CD4-positive, alpha-beta T cell treated with Interleukin-2 at 100 ng/mL for 4 hours (primary cell): ENCODE data around the gene HUS1B.
"Not testable (repeated sequence)": the region's sequence is repeated elsewhere in the genome, so short reads cannot be mapped to it uniquely, and the experiment has no call there.

Experiments
- DNase-seq: peaks from one replicate; pipeline ENCODE4 v3.0.0-alpha.2; 2020; ENCODE audit warnings: low spot score

The HUS1B gene

DNA sequence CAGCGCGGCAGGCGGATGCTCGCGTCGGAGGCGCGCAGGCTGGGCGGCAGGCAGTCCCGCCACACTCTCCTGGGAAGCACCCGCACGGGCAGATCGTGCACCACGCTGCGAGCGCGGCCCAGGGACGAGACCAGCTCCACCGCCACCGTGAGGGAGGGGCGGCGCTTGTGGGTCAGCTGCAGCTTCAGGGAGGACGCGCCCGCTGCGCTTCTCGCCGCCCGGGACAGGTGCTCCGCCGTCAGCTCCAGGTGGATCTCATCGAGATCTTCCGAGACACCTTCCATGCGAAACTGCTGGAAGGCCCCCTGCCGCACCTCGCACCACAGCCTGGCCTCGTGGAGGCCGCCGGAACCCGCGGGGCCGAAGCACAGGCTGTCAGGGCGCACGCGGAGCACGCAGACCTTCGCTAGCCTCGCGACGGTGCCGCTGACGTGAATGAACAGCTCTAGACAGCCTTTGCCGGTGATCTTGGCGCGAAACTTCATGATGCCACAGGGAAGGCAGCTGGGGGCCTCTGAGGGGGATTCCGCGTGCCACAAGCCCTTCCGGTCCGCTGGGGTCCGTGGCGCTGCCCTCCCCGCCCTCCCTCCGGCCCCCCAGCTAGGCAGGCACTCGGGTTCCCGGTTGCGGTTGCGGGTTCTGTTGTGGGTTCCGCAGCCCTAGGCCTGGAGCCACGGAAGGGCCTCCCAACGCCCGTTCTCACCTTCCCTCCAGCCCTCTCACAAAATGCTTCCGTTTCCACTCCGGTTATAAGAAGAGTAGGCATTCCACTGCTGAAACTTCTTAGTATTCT is at the start of gene HUS1B:
Gene HUS1B (minus strand): TSS at position 641 of the 793 bp plus-strand sequence. CDS start 156 bp downstream, at position 485.
- no peak for DNase-seq

DNA sequence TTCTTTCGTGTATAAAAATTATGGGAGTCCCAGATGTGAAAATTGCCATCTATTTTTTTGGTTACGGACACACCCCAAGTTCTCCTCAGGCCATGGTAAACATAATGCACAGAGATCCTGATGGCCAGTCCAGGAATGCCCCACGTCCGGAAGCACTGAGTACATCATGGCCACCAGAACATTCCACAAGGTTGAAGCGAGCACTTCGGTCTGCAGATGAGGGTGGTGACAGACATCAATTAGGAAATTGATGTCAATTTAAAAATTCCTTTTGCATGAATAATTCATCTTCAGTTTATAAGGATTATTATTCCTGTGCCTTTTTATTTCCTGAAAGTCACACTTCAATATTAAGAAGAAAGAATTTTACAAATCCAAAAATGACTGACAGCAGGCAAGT is 49.2 kb upstream of the HUS1B start:
- DNase-seq, result no peak

DNA sequence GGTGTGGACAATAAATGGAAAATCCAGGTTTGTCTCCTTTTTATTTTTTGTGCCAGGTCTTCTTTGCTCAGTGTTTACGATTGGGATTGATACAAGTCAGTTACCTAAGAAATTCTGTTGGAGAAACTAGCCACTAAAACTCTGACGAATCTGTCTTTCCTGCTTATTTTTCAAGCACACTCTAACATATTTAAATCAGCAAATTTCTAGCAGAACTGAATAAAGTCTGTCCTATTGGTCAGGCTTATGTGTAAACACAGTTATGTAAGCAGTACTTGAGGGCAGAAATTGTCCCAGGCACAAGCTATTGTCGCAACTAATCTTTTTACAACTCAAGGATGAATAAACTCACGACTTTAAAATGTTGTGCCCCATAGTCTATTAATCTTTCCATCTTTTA is 48.1 kb upstream of the HUS1B start:
- no peak for DNase-seq

DNA sequence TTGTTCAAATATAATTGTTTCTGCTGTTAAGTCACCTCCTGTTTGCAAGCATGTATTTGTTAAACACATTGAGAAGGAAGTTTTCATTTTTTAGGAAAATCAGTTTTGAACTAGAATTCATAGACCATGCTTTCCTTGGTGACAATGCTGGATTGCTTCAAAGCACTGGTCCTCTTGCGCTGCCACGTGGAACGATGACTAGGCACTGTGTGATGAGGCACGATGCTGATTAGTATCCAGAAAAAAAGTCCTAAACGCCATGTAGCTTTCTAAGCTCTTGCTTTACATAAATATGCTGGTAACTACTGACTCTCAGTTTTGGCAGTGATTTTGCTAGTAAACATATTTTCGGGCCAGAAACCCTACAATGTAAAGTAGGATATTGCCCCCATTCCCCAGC is 47.1 kb upstream of the HUS1B start:
- DNase-seq, result no peak

DNA sequence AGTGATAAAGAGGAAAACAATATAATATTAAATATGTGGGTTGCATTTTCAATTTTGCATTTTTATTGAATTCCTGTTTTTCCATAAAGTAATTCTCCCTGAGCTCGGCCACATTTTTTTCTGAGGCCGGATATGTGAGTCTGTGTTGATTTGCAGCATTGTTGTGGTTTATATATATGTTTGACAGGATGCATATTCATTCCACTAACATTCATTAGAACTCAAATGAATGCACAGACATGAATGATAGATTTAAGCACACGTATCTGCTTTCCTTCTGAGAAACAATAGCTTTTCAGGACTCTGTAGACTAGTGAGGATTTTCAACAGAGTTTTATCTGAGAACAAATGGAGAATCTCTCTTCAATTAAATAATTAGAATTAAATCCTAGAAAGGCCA is 46.7 kb upstream of the HUS1B start:
- no peak for DNase-seq

DNA sequence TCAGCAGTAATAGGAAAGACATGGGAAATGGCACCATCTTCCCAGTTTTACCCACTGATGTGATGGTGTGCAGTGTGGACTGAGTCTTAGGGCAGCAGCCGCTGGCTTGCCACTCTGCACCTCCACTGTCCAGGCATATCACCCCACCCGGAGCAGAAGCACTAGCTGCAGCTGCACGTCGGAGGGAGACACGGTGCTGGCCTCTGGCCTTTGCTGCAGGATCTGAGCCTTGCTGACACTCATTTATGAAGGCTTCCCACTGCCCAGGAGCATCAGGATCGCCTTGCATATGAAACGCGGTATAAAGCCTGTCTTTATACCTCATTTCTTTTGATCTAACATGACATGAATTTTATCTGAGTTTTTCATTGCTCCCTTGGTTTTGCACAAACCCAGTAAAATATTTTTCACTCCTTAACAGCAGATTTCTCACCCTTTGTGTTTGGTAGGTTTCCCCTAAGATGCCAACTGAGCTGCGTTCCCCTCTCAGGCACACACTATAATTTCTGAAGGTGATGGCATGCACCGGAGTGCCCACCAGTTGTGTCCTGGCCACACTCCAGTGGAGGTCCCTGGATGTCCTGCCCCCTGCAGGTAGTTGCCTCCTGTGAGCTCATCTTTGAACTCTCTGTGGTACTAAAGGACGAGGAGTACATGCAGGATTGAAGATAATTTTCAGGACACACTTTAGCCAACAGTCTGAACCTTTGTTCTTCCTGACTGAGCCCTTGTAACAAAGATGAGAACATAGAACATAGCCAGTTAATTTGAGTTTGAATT is 45.0 kb upstream of the HUS1B start:
- DNase-seq, result no peak

DNA sequence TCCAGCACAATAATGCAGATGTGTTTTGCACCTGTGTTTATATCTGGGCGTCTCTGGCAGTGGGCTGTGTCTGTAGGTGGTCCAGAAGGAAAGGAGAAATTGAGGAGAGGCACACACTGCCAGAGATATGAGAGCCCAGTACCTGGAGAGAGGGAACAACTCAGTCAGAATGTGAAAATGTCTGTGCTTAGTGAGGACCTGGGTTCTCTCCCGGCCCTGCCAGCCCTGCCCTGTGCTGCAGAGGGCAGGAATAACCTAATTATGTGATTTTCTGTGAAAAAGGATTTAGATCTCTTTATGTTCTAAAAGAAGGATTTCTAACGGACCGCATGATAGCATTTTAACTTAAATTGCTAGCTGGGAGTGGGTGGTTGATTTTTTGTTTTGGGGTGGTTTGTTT is 44.3 kb upstream of the HUS1B start:
- DNase-seq, result no peak

DNA sequence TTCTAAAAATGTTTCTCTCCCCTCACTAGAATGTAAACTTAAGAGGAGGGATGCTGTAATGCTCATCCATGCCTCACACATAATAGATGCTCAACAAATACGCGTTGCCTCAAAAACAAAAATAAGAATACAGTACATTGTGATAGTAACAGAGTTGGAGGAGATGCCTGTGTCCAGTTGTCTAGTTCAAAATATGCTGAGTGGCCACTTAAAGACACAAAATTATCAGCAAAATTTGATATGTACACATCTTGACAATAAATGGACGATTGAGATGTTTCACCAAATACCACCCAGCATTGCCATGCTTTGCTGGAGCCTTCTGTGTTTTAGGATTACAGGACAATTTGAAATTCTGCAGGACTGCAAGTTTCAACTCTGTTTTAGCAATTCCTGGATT is 43.6 kb upstream of the HUS1B start:
- no peak for DNase-seq

DNA sequence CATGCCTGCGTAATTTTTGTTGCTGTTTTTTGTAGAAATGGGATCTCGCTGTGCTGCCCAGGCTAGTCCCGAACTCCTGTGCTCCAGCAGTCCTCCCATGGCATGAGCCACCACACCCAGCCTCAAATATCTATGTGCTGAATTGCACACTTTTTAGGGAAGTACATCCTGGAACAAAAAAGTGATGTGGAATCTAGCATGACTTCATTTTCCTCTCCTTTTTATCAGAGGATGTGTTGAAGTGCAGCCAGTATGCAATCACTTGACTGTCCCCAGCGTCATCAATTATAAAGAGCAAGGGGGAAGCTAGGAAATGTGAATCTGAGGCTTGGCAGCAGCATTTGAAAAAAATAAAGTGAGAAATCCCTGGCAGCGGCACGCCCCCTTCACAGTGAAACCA is 42.4 kb upstream of the HUS1B start:
- no peak for DNase-seq

DNA sequence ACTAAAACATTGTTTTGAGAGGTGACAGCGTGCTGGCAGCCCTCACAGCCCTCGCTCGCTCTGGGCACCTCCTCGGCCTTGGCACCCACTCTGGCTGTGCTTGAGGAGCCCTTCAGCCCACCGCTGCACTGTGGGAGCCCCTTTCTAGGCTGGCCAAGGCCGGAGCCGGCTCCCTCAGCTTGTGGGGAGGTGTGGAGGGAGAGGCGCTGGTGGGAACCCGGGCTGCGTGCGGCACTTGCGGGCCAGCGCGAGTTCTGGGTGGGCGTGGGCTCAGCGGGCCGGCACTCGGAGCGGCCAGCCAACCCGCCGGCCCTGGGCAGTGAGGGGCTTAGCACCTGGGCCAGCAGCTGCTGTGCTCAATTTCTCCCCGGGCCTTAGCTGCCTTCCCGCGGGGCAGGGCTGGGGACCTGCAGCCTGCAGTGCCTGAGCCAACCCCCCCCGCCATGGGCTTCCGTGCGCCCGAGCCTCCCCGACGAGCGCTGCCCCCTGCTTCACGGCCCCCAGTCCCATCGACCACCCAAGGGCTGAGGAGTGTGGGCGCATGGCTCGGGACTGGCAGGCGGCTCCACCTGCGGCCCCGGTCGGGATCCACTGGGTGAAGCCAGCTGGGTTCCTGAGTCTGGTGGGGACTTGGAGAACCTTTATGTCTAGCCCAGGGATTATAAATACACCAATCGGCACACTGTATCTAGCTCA is 37.7 kb upstream of the HUS1B start:
- not testable (repeated sequence) for DNase-seq

DNA sequence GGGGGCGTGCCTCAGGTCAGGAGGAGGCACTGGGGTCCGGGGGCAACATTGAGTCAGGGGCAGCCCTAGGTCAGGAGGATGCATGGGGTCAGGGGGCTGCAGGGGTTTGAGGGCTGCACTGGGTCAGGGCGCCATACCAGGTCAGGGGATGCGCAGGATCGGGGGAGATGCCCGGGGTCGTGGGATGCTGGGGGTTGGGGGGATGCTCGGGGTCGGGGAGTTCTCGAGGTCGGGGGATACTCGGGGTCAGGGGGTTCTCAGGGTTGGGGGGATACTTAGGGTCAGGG is 36.8 kb upstream of the HUS1B start:
- DNase-seq, result no peak

DNA sequence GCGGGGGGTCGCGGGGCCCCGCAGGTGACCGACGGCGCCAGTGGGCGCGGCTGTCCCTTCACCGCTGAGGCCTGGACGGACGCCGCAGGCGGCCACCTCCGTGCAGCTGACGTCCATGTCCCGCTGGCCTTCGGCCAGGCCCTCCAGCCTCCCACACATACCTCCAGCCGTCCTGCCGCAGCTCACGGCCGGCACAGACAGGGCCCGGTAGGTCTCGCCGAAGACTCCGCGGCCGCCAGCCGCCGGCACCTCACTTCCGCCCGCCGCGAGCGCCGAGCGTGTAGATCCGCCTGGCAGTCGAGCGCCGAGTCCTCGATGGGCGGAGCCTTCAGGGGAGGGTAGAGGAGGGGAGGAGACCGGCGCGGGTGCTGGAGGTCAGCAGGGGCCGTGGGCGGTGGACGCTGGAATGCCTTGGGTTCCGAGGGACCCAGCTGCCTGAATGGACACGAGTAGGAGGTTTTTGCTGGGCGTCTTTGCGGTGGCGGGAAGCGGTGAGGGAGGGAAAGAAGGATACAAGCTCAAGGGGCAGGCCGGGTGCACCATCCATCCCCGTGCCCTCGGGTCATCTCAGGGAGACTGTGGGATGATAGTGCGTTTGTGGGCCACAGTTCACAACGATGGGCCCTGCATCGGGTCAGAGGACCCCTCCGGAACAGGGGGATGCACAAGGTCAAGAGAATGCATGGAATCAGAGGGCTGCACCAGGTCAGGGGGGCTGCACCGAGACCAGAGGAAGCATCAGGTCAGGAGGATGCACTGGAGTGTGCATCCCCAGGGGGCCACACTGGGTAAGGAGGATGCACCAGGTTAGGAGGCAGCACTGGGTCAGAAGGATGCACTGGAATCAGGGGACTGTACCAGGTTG is 36.2 kb upstream of the HUS1B start, which contains the start of gene EXOC2:
Gene EXOC2 (minus strand): TSS at position 282 of the 865 bp plus-strand sequence. CDS start 55,321 bp downstream, outside the sequence.
- DNase-seq, result peak; percentile 83

DNA sequence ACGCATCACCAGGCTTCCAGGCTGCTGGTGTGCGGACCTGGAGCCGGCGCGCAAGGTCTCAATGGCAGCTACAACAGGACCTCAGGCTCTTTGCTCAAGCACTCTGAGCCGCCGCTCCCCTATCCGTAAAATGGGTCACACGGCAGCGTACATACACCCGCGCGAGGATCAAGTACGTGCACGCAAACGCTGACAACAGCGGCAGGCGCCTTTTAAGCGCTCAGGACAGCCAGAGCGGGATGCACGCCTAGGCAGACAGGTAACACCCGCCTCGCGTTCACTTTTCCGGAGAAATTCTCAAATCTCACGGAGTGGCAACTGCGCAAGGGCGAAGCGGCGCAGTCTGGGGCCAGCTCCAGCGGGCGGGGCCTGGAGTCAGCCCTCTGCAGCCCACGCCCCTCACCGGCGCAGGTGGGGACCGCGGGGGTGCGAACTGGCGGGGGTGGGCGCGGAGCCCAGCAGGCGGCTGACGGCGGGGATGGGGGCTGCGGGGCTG is 35.5 kb upstream of the HUS1B start:
- DNase-seq, result peak; percentile 80

DNA sequence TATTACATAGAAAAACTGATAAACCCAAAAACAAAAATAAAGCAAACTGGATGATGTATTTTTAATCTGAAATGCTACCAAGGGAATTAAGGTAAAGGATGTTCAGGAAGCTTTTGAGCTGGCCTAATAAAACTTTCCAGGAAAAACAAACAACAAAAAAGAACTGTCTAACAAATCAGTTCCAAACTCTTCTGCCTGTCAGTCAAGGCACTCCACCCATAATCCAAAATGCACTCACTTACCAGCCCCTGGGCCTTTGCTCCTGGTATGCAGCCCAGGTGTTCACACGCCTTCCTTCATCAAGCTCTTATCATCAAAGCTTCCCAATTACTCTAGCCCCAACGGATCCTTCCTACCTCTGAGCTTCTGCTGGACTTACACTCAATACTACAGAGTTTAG is 32.3 kb upstream of the HUS1B start:
- no peak for DNase-seq

DNA sequence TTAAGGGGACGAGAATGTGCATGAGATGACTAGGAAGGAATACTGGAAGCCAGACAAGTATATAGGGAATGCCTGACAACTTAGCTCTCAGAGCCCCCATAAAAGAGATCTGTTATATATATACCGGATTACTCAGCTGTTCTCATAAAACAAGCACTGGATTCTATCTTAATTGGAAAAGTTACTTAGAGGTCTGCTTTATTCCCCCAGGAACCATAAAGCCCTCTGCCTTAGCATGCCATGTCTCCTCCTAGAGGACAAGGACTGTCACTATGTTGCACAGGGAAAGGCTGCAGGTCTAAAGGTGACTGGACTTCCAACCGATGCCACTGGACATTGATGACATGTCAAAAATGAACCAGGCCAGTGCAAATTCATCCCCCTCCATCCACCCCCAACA is 29.6 kb upstream of the HUS1B start:
- DNase-seq, result no peak

DNA sequence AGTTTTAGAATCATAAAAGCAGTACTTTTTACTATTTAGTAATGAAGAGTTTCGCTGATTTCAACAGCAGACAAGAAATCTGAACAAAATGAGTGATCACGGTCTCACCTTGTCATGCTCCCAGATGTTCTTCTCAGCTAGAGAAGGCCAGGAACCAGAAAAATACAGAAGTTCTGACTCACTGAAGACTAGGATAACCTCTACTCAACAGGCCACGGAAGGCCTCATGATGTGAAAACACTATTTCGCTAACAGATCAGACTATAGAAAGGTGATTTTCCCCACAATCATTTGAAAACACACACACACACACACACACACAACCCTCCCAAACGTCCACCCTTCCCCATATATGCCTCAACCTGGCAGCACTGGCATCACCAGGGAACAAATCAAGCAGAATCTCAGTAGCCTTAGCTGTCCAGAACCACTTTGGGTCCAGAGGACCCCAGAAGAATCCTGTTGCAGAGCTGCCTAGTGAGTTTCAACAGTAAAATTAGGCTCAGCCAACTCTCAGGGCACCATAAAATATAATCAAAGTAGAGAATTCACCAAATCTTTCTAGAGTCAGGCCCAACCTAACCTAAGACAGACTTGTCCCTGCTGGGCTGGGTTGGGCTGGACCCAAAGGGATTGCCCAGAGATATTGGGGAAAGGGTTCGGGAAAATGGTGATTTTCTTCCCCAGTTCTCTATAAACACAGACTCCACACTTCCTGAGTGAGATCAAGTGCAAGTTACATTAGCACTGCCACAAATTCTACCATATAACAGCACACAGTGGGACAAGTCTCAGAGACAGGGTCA is 28.1 kb upstream of the HUS1B start:
- DNase-seq, result peak; percentile 12

DNA sequence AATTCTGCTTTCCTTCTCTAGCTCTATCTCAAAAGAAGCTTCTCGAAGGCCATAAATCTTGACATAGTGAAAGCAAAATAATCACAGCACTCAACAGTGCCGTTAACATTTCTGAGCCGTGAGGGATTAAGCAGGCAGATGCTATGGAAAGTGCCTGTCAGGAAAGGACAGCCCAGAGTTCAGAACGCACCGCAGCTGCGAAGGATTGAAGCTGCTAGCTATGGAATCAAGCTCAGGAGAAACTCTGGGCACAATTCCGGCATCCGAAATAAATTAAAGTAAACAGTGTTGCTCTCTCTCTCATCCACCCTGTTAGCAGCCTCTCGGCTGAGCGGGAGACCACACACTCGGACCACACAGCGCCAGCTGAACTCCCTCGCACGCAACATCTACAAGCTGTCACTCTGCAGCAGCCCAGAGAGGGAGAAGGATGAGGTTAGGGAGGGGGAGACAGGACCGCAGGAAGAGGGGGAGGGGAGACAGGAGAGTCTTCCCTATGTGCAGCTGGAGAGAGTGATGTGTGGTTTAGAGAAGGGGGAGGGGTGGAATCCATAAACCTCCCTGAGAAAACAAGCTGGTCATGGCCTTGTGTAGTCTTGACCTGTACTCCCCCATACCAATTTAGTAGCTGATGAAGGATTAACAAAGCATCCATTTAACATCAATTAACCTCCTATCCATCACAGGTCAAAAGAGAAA is 27.0 kb upstream of the HUS1B start:
- no peak for DNase-seq

DNA sequence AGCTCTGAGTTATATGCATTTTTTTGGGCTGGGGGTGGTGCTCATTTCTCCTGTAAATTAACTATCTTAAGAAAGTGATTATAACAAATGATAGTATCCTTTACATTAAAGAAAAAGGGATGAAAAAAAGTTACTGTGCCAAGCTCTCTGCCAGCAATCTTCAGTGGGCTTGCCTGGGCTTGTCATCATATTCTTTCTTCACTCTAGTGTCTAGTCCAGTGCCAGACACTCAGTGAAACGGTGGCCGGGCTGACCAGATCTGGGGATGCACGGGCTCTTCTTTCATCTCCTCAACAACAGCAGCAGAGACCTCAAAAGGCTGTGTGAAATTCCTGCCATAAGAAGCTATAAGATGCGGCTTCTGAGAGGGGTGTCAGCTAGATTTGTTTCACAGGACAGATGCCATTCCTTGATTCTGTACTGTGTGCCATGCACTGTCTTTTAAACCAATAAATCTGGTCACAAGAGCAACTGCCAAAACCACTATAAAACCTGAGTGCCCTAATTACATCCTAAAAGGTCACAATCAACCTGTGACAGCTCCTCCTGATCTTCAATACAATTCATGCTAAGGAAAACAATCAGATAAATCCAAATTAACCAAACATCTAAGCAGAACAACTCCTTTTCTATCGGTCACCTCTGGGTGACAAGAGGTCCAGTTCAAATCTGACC is 23.9 kb upstream of the HUS1B start:
- no peak for DNase-seq

DNA sequence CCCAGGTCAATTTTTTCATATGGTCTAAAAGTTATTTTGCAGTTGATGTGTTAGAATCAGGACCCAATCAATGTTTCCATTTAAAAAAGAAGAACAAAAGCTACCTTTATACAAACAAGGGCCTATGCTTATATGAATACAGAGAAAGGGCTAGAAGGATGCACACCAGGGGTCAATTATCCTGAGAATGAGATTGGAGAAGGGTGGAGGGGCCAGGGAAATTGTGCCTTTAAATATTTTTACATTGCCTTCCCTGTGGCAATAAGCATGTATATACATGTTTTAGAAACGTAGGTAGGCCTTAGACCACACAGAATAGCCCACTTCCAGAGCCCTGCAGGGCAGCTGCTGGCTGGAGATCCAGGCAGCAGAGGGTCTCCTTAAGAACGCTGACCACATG is 23.4 kb upstream of the HUS1B start:
- no peak for DNase-seq

DNA sequence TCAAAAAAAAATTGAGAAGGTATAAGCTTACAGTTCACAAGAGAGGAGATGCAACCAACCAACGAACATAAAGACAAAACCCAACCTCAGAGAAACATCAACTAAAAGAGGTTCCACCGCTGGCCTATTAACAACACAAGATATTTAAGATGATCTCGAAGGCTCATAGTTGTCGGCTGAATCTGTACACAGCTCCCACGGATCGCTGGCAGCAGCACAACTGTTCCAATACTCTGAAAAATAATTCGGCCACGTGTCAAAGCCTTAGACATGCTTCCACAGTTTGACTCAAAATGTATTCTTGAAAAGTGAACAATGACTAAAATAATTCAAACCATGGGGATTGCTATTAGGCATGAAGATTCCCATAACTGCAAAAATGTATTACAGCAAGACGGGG is 22.4 kb upstream of the HUS1B start:
- DNase-seq, result no peak
